ENCODE results near the gene ACER3.

DNA sequence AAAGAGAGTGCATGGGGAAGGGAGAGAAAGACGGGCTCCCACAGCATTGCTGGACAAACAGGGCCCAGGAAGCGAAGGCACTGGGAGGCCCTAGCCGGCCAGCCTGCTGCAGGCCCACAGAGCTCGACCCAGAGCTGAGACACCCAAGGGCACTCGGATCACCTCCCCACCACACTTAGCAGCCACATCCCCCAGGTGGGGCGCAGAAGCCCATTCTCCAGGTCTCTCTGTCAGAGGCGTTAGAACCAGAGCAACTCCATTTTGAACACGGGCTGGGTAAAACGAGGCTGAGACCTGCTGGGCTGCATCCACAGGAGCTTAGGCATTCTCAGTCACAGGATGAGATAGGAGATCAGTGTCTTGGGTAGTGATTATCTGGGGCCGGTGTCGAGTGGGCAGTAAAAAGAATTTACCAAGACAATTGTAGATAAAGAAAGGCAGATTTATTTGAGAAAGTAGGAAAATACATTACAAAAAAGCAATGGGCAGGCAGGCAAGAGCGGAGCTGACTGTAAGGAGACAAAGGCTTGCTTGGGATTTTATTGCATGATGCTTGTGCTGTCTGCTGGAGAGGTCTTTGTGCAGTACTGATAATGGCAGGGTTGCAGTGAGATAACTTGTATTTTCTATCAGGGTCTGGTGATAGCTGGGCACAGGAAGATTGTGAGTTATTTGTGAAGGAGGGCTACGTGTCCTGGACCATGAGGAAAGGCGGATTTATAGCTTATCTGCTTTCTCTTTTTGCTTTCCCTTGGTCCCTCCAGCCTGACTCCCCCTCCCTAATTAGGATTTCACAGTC lies 192.7 kb downstream of the ACER3 start:
- TF ChIP-seq CTCF (IDR thresholded peaks at IDR 0.05), result no peak
- TF ChIP-seq POLR2A (IDR thresholded peaks at IDR 0.05), result no peak
